GM12878 (cell line): ENCODE data around the gene GNLY. TPM values are rescaled to one million over a fixed set of nuclear protein-coding genes. Genes with fewer than 3 reads are reported as not detected.

Experiments used
- ATAC-seq: fragments of 200-7000 bp; cut with Tn5 transposase; 3 replicates; pipeline ENCODE4 v1.9.1; 2020; ENCODE audit warnings: mild to moderate bottlenecking, moderate library complexity
- BruUV-seq: library from RNA; stranded (reverse); fragments of 400-500 nt; replicated peaks from 2 replicates; lab custom pipeline; 2021; lab: Mats Ljungman, UMichigan
- CTCF ChIA-PET: fragments of 300-600 bp; sonication (Branson Sonifier 250); formaldehyde crosslinking; extraction: SDS; loops from one replicate; lab custom pipeline; 2021; ENCODE audit warnings: inconsistent platforms; lab: Yijun Ruan, JAX
- POLR2A ChIA-PET: fragments of 350-600 bp; formaldehyde crosslinking; extraction: SDS; loops from one replicate; lab custom pipeline; 2021; ENCODE audit warnings: inconsistent platforms; lab: Charles Lee
- RAD21 ChIA-PET: fragments of 300-600 bp; sonication (Branson Sonifier 250); formaldehyde crosslinking; loops from one replicate; lab custom pipeline; 2023; ENCODE audit warnings: antibody characterized with exemption; ENCODE audit not compliant: unreplicated experiment; lab: Charles Lee
- SMC1A ChIA-PET: fragments of 300-600 bp; sonication (Branson Sonifier 250); formaldehyde crosslinking; loops from one replicate; lab custom pipeline; 2023; ENCODE audit not compliant: unreplicated experiment, uncharacterized antibody; lab: Charles Lee
- DNase-seq: peaks from one replicate; pipeline ENCODE4 v3.0.0-alpha.2; 2011; ENCODE audit warnings: low read depth, low spot score
- FAIRE-seq: peaks from 3 replicates; lab custom pipeline; 2011; peaks lifted over from hg19 to GRCh38; lab: Jason Lieb, UNC
- H2AFZ ChIP-seq: 2 replicates; pipeline ENCODE4 v1.6.0; 2011; ENCODE audit warnings: low read depth, low read length, control low read depth; ENCODE audit not compliant: control insufficient read depth
- H3K27ac ChIP-seq: 2 replicates; pipeline ENCODE4 v1.5.1; 2011; ENCODE audit warnings: control low read depth; ENCODE audit not compliant: control insufficient read depth, insufficient read depth
- H3K27me3 ChIP-seq, 2 experiments: replicated peaks in 1 of 2; 2 replicates each; pipeline versions ENCODE4 v1.6.0 to v1.6.1; 2011; ENCODE audit warnings: low read length in 1 of 2; ENCODE audit not compliant: control insufficient read depth in 2 of 2, insufficient read depth in 2 of 2
- H3K36me3 ChIP-seq, 2 experiments: 2 replicates each; pipeline ENCODE4 v1.5.1; 2011; ENCODE audit warnings: low read length in 1 of 2; ENCODE audit not compliant: control insufficient read depth in 2 of 2, insufficient read depth in 2 of 2
- H3K4me1 ChIP-seq: 2 replicates; pipeline ENCODE4 v1.6.1; 2011; ENCODE audit warnings: mild to moderate bottlenecking, low read length, moderate library complexity, mixed read lengths; ENCODE audit not compliant: control insufficient read depth, insufficient read depth
- H3K4me2 ChIP-seq: 2 replicates; pipeline ENCODE4 v1.6.0; 2011; ENCODE audit warnings: control low read depth; ENCODE audit not compliant: control insufficient read depth, insufficient read depth
- H3K4me3 ChIP-seq: fragments of 200-600 bp; sonication (generic); 2 replicates; pipeline ENCODE4 v1.5.1; 2016
- H3K79me2 ChIP-seq: 2 replicates; pipeline ENCODE4 v1.6.0; 2011; ENCODE audit warnings: low read length; ENCODE audit not compliant: control insufficient read depth, insufficient read depth
- H3K9ac ChIP-seq: 2 replicates; pipeline ENCODE4 v1.8.0; 2011; ENCODE audit warnings: low read length, control low read depth, mixed read lengths; ENCODE audit not compliant: control insufficient read depth, insufficient read depth
- H3K9me3 ChIP-seq: replicated peaks from 3 replicates; pipeline ENCODE4 v1.5.1; 2011; ENCODE audit warnings: mild to moderate bottlenecking, low read length; ENCODE audit not compliant: control insufficient read depth, insufficient read depth
- H4K20me1 ChIP-seq: 2 replicates; pipeline ENCODE4 v1.6.0; 2011; ENCODE audit not compliant: control insufficient read depth, insufficient read depth
- IKZF1 ChIP-seq: fragments of 450-650 bp; conservative IDR thresholded peaks from 2 replicates; pipeline ENCODE4 v1.6.1; 2017; ENCODE audit warnings: antibody characterized with exemption, mild to moderate bottlenecking
- LARP7 ChIP-seq: fragments of 450-650 bp; IDR thresholded peaks from 2 replicates; pipeline ENCODE4 v1.6.1; 2017; ENCODE audit warnings: mild to moderate bottlenecking
- NR2C1 ChIP-seq: fragments of 450-650 bp; IDR thresholded peaks from 2 replicates; pipeline ENCODE4 v1.6.1; 2017; ENCODE audit warnings: antibody characterized with exemption, mild to moderate bottlenecking, moderate library complexity
- SP1 ChIP-seq: IDR thresholded peaks from one replicate; pipeline ENCODE4 v1.6.1; 2011; ENCODE audit warnings: low read depth, low read length
- ZNF274 ChIP-seq: IDR thresholded peaks from one replicate; pipeline ENCODE4 v1.8.0; 2011; ENCODE audit not compliant: insufficient read length, insufficient read depth
- in situ Hi-C: fragments of 300-500 bp; cut with MboI; formaldehyde crosslinking; loops from 9 replicates; pipeline ENCODE4 v1.14.3; 2018; ENCODE audit warnings: mixed read lengths
- intact Hi-C: fragments of 100-400 bp; cut with micrococcal nuclease; formaldehyde crosslinking; loops from one replicate; pipeline ENCODE4 v1.14.2; 2022; ENCODE audit not compliant: unreplicated experiment
- polyA plus RNA-seq, 11 experiments: library from polyadenylated mRNA; depleted of rRNA in 4 of 11; unstranded in 6 of 11; stranded (reverse) in 5 of 11; fragments of >200 nt; fragmentation: Nextera tagmentation in 4 of 11; fragmentation: Illumina TruSeq in 1 of 11; extraction: Ambion mirVana in 4 of 11; extraction: Trizol in 1 of 11; gene quantifications; 1 replicate in 1 of 11; 2 replicates in 10 of 11; pipeline versions ENCODE4 v1.2.1 to v1.2.3, GENCODE V29; 2011 to 2016; ENCODE audit warnings: inconsistent platforms in 2 of 11, missing spikeins in 2 of 11, low read depth in 1 of 11
- total RNA-seq, 4 experiments: library from RNA; depleted of rRNA in 3 of 4; stranded (reverse); fragments of >200 nt in 3 of 4; fragmentation: Illumina TruSeq in 1 of 4; extraction: Trizol in 1 of 4; gene quantifications; 2 replicates each; pipeline versions ENCODE4 v1.2.1 to v1.2.3, GENCODE V29; 2013 to 2021

The GNLY gene
- total and polyA plus RNA-seq, 10 of the 15 experiments (the other 5 are each of a cell fraction or from before 2014, with no cell fraction given) = 0.18 to 0.42 TPM; not detected in 8

DNA sequence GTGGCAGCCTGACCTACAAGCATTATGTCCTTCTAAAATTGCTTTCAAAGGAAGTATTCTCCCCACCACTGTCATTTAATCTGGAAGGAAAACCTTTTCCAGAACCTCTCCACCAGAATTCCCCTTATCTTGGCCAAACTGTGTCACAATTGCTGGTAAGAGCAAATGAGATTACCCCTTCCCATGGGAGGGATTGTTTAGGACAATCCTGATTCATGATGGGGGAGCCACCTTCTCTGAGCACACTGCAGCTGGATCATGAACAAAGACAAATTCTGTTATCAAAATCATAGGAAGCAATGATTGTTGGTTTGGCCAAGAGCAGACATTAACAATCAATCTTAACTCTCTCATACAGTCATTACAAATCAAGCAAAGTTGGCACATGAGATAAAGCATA lies 41.5 kb downstream of the GNLY start:
- ChIA-PET CTCF (interaction anchor here (1.0 to 6.8 kb wide), 5 partner anchors 11 to 343 kb away, joined by 4 to 45 read pairs (median 6); no protein-coding TSS in a partner anchor), POLR2A (interaction anchor here (0.8 kb wide), 1 partner anchor 54 kb away, joined by 3 read pairs; no protein-coding TSS in a partner anchor), RAD21 (interaction anchor here (1.4 kb wide), 1 partner anchor 10 kb away, joined by 6 read pairs; no protein-coding TSS in a partner anchor), SMC1A (interaction anchor here (1.1 to 2.6 kb wide), 4 partner anchors 10 to 78 kb away, joined by 3 to 9 read pairs (median 6); no protein-coding TSS in a partner anchor)
- Histone ChIP-seq H4K20me1 (no peaks in the 10 kb centered on the region), H3K79me2 (no peaks in the 10 kb centered on the region), H3K4me3 (no peak overlapping the region), H3K9me3 (no peaks in the 10 kb centered on the region; the same call in 2 of the 3 replicates), H3K9ac (no peak overlapping the region), H3K36me3 (no peaks in the 10 kb centered on the region), H3K4me1 (no peaks in the 10 kb centered on the region; the same call in 1 of the 2 replicates), H3K27ac (no peak overlapping the region), H3K4me2 (no peak overlapping the region), H3K27me3 (peaks cover 0 to 3% of the 10 kb centered on the region in 2 experiments; a peak in 2 of 4 replicates), H2AFZ (no peak overlapping the region)
- no peak for ATAC-seq
- DNase-seq = no peak
- no TSS peak for BruUV-seq
- TF ChIP-seq SP1 = no peak
- no peak for TF ChIP-seq IKZF1
- TF ChIP-seq ZNF274 = no peak
- TF ChIP-seq LARP7 = no peak
- TF ChIP-seq NR2C1 = no peak
- FAIRE-seq = no peak
- in situ Hi-C loops = loop anchor here (10.0 kb wide), 1 partner anchor 339 kb away; no protein-coding TSS in a partner anchor
- intact Hi-C loops = no loop called here
